H1 (cell line): ENCODE results near the gene HMGB4. TPM values are rescaled to one million over a fixed set of nuclear protein-coding genes. Genes with fewer than 3 reads are reported as not detected.

Experiments
- CTCF ChIA-PET: fragments of 300-600 bp; sonication (Branson Sonifier 250); formaldehyde crosslinking; loops from one replicate; lab custom pipeline; 2021; ENCODE audit not compliant: partially characterized antibody; lab: Charles Lee
- POLR2A ChIA-PET: fragments of 300-600 bp; sonication (Branson Sonifier 250); formaldehyde crosslinking; loops from one replicate; lab custom pipeline; 2021; ENCODE audit warnings: inconsistent platforms; ENCODE audit not compliant: partially characterized antibody; lab: Charles Lee
- DNase-seq, 2 experiments: peaks; one replicate each; pipeline versions ENCODE4 v3.0.0 to v3.0.0-alpha.2; 2010 to 2022; ENCODE audit warnings: low spot score in 2 of 2, low read depth in 1 of 2, mixed read lengths in 1 of 2
- FAIRE-seq: peaks from 2 replicates; lab custom pipeline; 2011; peaks lifted over from hg19 to GRCh38; lab: Jason Lieb, UNC
- H2AFZ ChIP-seq: 2 replicates; pipeline ENCODE4 v1.8.1; 2012; ENCODE audit warnings: low read length, inconsistent platforms
- H2AK5ac ChIP-seq: 2 replicates; pipeline ENCODE4 v1.6.1; 2013; ENCODE audit warnings: low read depth, low read length
- H2BK120ac ChIP-seq: replicated peaks from 2 replicates; pipeline ENCODE3; 2013; ENCODE audit warnings: low read depth, low read length, inconsistent platforms
- H2BK12ac ChIP-seq: 2 replicates; pipeline ENCODE4 v1.6.1; 2013; ENCODE audit warnings: low read depth, low read length
- H2BK15ac ChIP-seq: 2 replicates; pipeline ENCODE4 v1.6.1; 2013; ENCODE audit warnings: low read length
- H2BK20ac ChIP-seq: 2 replicates; pipeline ENCODE4 v1.6.1; 2013; ENCODE audit warnings: low read length
- H2BK5ac ChIP-seq: 2 replicates; pipeline ENCODE4 v1.6.1; 2013; ENCODE audit warnings: low read depth, low read length
- H3K14ac ChIP-seq: 2 replicates; pipeline ENCODE4 v1.6.1; 2013; ENCODE audit warnings: inconsistent platforms; ENCODE audit not compliant: insufficient read length
- H3K18ac ChIP-seq: 2 replicates; pipeline ENCODE4 v1.6.1; 2013; ENCODE audit warnings: low read length; ENCODE audit errors: extremely low read depth
- H3K23ac ChIP-seq: 2 replicates; pipeline ENCODE4 v1.6.1; 2013; ENCODE audit warnings: inconsistent platforms; ENCODE audit not compliant: insufficient read length
- H3K23me2 ChIP-seq: 2 replicates; pipeline ENCODE4 v1.6.1; 2013; ENCODE audit warnings: low read depth, low read length
- H3K27ac ChIP-seq: 2 replicates; pipeline ENCODE4 v1.6.1; 2011; ENCODE audit warnings: low read depth, low read length, inconsistent platforms
- H3K27me3 ChIP-seq, 4 experiments: replicated peaks in 1 of 4; 1 replicate in 1 of 4; 2 replicates in 3 of 4; pipeline versions ENCODE4 v1.6.1 to v1.8.1; 2011 to 2013; ENCODE audit warnings: low read length in 3 of 4, mild to moderate bottlenecking in 3 of 4, inconsistent platforms in 2 of 4, mixed read lengths in 2 of 4, moderate library complexity in 1 of 4; ENCODE audit not compliant: control insufficient read depth in 3 of 4, insufficient read depth in 3 of 4; ENCODE audit errors: extremely low read depth in 1 of 4
- H3K36me3 ChIP-seq, 4 experiments: 2 replicates each; pipeline versions ENCODE4 v1.6.1 to v1.8.1; 2011 to 2013; ENCODE audit warnings: mild to moderate bottlenecking in 4 of 4, low read length in 3 of 4, moderate library complexity in 2 of 4, control low read depth in 1 of 4, inconsistent platforms in 1 of 4; ENCODE audit not compliant: insufficient read depth in 4 of 4, control insufficient read depth in 2 of 4
- H3K4ac ChIP-seq: replicated peaks from 2 replicates; pipeline ENCODE3; 2013; ENCODE audit warnings: low read length, low read depth, mixed read lengths, inconsistent platforms; ENCODE audit not compliant: insufficient read length
- H3K4me1 ChIP-seq, 4 experiments: replicated peaks in 1 of 4; 1 replicate in 1 of 4; 2 replicates in 3 of 4; pipeline versions ENCODE4 v1.6.1 to v1.8.1; 2011 to 2013; ENCODE audit warnings: low read length in 3 of 4, inconsistent platforms in 2 of 4, mixed read lengths in 1 of 4; ENCODE audit not compliant: insufficient read depth in 4 of 4, control insufficient read depth in 3 of 4
- H3K4me2 ChIP-seq, 2 experiments: 2 replicates each; pipeline versions ENCODE4 v1.6.1 to v1.8.1; 2011 to 2013; ENCODE audit warnings: low read depth in 2 of 2, low read length in 2 of 2, control low read depth in 1 of 2, inconsistent platforms in 1 of 2, mild to moderate bottlenecking in 1 of 2; ENCODE audit not compliant: insufficient read depth in 1 of 2
- H3K4me3 ChIP-seq, 4 experiments: fragments of 200-600, 300-600 bp in 1 of 4; sonication (generic), shearing (Covaris generic), sonication (Bioruptor Twin) in 1 of 4; 2 replicates each; pipeline versions ENCODE4 v1.5.1 to v1.8.1; 2011 to 2016; ENCODE audit warnings: low read length in 4 of 4, low read depth in 3 of 4, control low read depth in 2 of 4, inconsistent platforms in 2 of 4, mild to moderate bottlenecking in 2 of 4, mixed read lengths in 1 of 4, moderate library complexity in 1 of 4; ENCODE audit not compliant: insufficient read depth in 2 of 4; ENCODE audit errors: extremely low read depth in 1 of 4
- H3K56ac ChIP-seq: replicated peaks from 2 replicates; pipeline ENCODE3; 2013; ENCODE audit warnings: low read depth, mild to moderate bottlenecking, mixed read lengths, low read length, inconsistent platforms; ENCODE audit not compliant: insufficient read length
- H3K79me1 ChIP-seq: 2 replicates; pipeline ENCODE4 v1.6.1; 2013; ENCODE audit warnings: low read depth, low read length, control low read depth
- H3K79me2 ChIP-seq, 2 experiments: 2 replicates each; pipeline versions ENCODE4 v1.6.1 to v1.8.1; 2012 to 2013; ENCODE audit warnings: low read length in 2 of 2, mild to moderate bottlenecking in 2 of 2, inconsistent platforms in 1 of 2; ENCODE audit not compliant: insufficient read depth in 2 of 2, control insufficient read depth in 1 of 2
- H3K9ac ChIP-seq, 4 experiments: replicated peaks in 1 of 4; 1 replicate in 1 of 4; 2 replicates in 3 of 4; pipeline versions ENCODE4 v1.6.1 to v1.8.1; 2011 to 2013; ENCODE audit warnings: low read depth in 3 of 4, low read length in 3 of 4, control low read depth in 2 of 4, mild to moderate bottlenecking in 2 of 4, moderate library complexity in 2 of 4, inconsistent platforms in 1 of 4; ENCODE audit errors: extremely low read depth in 1 of 4
- H3K9me3 ChIP-seq, 2 experiments: 2 replicates each; pipeline versions ENCODE4 v1.6.1 to v1.8.1; 2012 to 2013; ENCODE audit warnings: mild to moderate bottlenecking in 2 of 2, moderate library complexity in 2 of 2, control low read depth in 1 of 2, inconsistent platforms in 1 of 2, low read depth in 1 of 2, low read length in 1 of 2, mixed read lengths in 1 of 2; ENCODE audit not compliant: insufficient read depth in 2 of 2
- H4K20me1 ChIP-seq, 2 experiments: replicated peaks in 1 of 2; 2 replicates each; pipeline versions ENCODE3 to v1.8.1; 2011 to 2013; ENCODE audit warnings: inconsistent platforms in 2 of 2, low read length in 2 of 2, mild to moderate bottlenecking in 1 of 2; ENCODE audit not compliant: insufficient read depth in 2 of 2, control insufficient read depth in 1 of 2
- H4K5ac ChIP-seq: 2 replicates; pipeline ENCODE4 v1.6.1; 2013; ENCODE audit warnings: low read length, low read depth, mixed read lengths, inconsistent platforms; ENCODE audit not compliant: insufficient read length
- H4K8ac ChIP-seq: 2 replicates; pipeline ENCODE4 v1.8.0; 2013; ENCODE audit warnings: mild to moderate bottlenecking, moderate library complexity, low read length, inconsistent platforms; ENCODE audit not compliant: insufficient read depth; ENCODE audit errors: extremely low read depth
- H4K91ac ChIP-seq: replicated peaks from 2 replicates; pipeline ENCODE3; 2013; ENCODE audit warnings: low read length, mixed read lengths, inconsistent platforms; ENCODE audit not compliant: insufficient read length
- CBX5 ChIP-seq: fragments of 300-800, 300-1000 bp; sonication (generic); IDR thresholded peaks from 2 replicates; pipeline ENCODE4 v1.7.1; 2016; ENCODE audit warnings: antibody characterized with exemption, low read length, low read depth
- CEBPB ChIP-seq: IDR thresholded peaks from 2 replicates; pipeline ENCODE4 v1.6.1; 2012; ENCODE audit warnings: low read depth, low read length
- HDAC6 ChIP-seq: IDR thresholded peaks from one replicate; pipeline ENCODE4 v1.7.1; 2012; ENCODE audit warnings: low read depth, mild to moderate bottlenecking, inconsistent platforms, low read length, moderate library complexity
- RXRA ChIP-seq: IDR thresholded peaks from 2 replicates; pipeline ENCODE4 v1.6.1; 2011; ENCODE audit warnings: low read depth, mild to moderate bottlenecking, low read length, moderate library complexity; ENCODE audit not compliant: insufficient read depth
- TBP ChIP-seq: IDR thresholded peaks from 2 replicates; pipeline ENCODE4 v1.6.1; 2011; ENCODE audit warnings: low read depth, low read length, improper control_type of control experiment
- USF2 ChIP-seq: IDR thresholded peaks from 2 replicates; pipeline ENCODE4 v1.6.1; 2011; ENCODE audit warnings: low read length, improper control_type of control experiment
- ZNF274 ChIP-seq: IDR thresholded peaks from 2 replicates; pipeline ENCODE4 v1.7.0; 2012; ENCODE audit warnings: low read length, borderline replicate concordance; ENCODE audit errors: extremely low read depth
- WGBS, 2 experiments: shearing (Covaris generic) in 1 of 2; methylation state at CpG; one replicate each; pipeline versions ENCODE4 v1.1.6 to v1.1.7; 2013 to 2015; ENCODE audit warnings: low lambda C conversion rate in 2 of 2, mixed read lengths in 2 of 2, inconsistent platforms in 1 of 2, low coverage in 1 of 2, missing lambda C conversion rate in 1 of 2; ENCODE audit not compliant: insufficient replicate concordance in 2 of 2, insufficient coverage in 1 of 2, insufficient read length in 1 of 2; ENCODE audit errors: extremely low coverage in 1 of 2, missing lambda C conversion rate in 1 of 2; 5-methylcytosine and 5-hydroxymethylcytosine counted together
- polyA plus RNA-seq, 7 experiments: library from polyadenylated mRNA; depleted of rRNA in 3 of 7; stranded (reverse) in 5 of 7; unstranded in 2 of 7; fragments of >200 nt in 5 of 7; fragments of 200-250 nt in 2 of 7; gene quantifications; 1 replicate in 5 of 7; 2 replicates in 1 of 7; 4 replicates in 1 of 7; pipeline versions ENCODE4 v1.2.1 to v1.2.3, GENCODE V29; 2011 to 2013; ENCODE audit warnings: missing spikeins in 2 of 7, mixed read lengths in 2 of 7
- total RNA-seq: library from RNA; stranded (reverse); fragmentation: NEBNext Ultra II Directional; extraction: Animal tissue kit (Norgen Biotek cat#: 25700); gene quantifications from 2 replicates; pipeline ENCODE4 v1.2.1, GENCODE V29; 2021

HMGB4 gene
- total and polyA plus RNA-seq, 2 of the 8 experiments (the other 6 are each of a cell fraction or from before 2014, with no cell fraction given) = not detected

DNA sequence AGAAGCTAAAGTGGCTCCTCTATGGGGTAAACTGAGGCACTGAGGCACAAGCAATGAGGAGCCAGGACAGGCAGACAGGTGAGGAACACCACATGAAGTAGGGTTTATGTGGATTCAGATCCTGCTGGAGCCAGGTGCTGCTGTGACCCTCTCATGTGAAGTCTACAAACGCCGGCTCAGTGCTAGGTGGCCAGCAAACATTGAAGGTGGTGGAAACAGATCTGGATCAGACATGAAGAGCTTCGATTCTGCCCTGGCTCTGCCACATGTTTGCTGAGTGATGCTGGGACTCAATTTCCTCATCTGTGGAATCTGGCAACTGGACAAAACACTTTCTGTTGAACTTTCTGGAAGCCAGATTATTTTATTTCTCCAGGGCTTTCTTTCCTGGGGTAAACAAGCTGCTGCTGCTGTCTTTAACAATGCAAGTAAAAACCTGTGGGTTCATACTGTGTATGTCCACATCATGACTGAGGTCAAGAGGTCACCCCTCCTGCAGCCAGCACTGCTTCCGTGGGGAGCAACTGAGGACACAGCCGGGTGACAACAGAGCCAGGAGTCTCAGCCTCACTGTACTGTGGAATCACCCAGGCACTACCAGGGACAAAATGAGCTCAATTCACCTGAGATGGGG, 33.3 kb downstream of the HMGB4 start:
- peaks cover 0 to 2% of the 10 kb centered on the region in 2 experiments for H4K20me1 ChIP-seq
- no peaks in the 10 kb centered on the region for H3K23me2 ChIP-seq
- H3K23ac ChIP-seq = no peak overlapping the region
- ChIA-PET CTCF (interaction anchor here (0.6 to 1.7 kb wide), 4 partner anchors 11 to 216 kb away, joined by 3 to 5 read pairs (median 3); no protein-coding TSS in a partner anchor), POLR2A (no interaction called here)
- no peak overlapping the region for H2BK12ac ChIP-seq
- no peak overlapping the region for H3K14ac ChIP-seq
- no peak overlapping the region for H2BK20ac ChIP-seq
- FAIRE-seq (no peak), DNase-seq (no peak)
- H3K36me3 ChIP-seq = no peaks in the 10 kb centered on the region
- no peak overlapping the region for H3K4me2 ChIP-seq
- H3K9me3 ChIP-seq = no peaks in the 10 kb centered on the region
- no peak overlapping the region for H4K5ac ChIP-seq
- peaks cover 0 to 5% (median 2%) of the 10 kb centered on the region in 4 experiments; a peak in 3 of 7 replicates for H3K4me1 ChIP-seq
- H3K27ac ChIP-seq = no peak overlapping the region
- no peak overlapping the region for H2AFZ ChIP-seq
- no peak overlapping the region for H4K91ac ChIP-seq
- H3K4ac ChIP-seq = no peak overlapping the region
- no peak overlapping the region for H2BK120ac ChIP-seq
- no peak overlapping the region for H4K8ac ChIP-seq
- H2BK15ac ChIP-seq = no peak overlapping the region
- no peak overlapping the region for H3K18ac ChIP-seq
- H2BK5ac ChIP-seq = no peak overlapping the region
- no peaks in the 10 kb centered on the region for H3K27me3 ChIP-seq
- TF ChIP-seq USF2 (no peak), HDAC6 (no peak), CBX5 (no peak), RXRA (no peak), CEBPB (no peak), TBP (no peak), ZNF274 (no peak)
- no peak overlapping the region for H3K4me3 ChIP-seq
- no peaks in the 10 kb centered on the region for H3K79me2 ChIP-seq
- H2AK5ac ChIP-seq = no peak overlapping the region
- no peak overlapping the region for H3K9ac ChIP-seq
- 95% methylated on average over 5 of the region's 5 CpGs; no CpG with 5 or more reads in 1 of the 2 experiments for WGBS, 2 experiments
- peaks cover 3% of the 10 kb centered on the region; the same call in 1 of the 2 replicates for H3K79me1 ChIP-seq
- no peak overlapping the region for H3K56ac ChIP-seq
